Loucy (cell line): ENCODE results near the gene TVP23A.

Experiments used
- H2AFZ ChIP-seq: fragments of 200-600 bp; sonication (generic); 2 replicates; pipeline ENCODE4 v1.6.0; 2016; ENCODE audit warnings: antibody characterized with exemption, mild to moderate bottlenecking, low read length, moderate library complexity
- H3F3A ChIP-seq: fragments of 200-600 bp; 2 replicates; pipeline ENCODE4 v1.6.0; 2016; ENCODE audit warnings: antibody characterized with exemption, low read depth, mild to moderate bottlenecking
- H3K27me3 ChIP-seq: fragments of 200-600 bp; sonication (generic); 2 replicates; pipeline ENCODE4 v1.6.1; 2014; ENCODE audit warnings: low read length, mild to moderate bottlenecking; ENCODE audit not compliant: insufficient read depth, poor library complexity, severe bottlenecking
- H3K36me3 ChIP-seq: fragments of 200-600 bp; sonication (generic); 2 replicates; pipeline ENCODE4 v1.6.1; 2016; ENCODE audit warnings: low read length; ENCODE audit not compliant: insufficient read depth
- H3K4me1 ChIP-seq: fragments of 200-600 bp; sonication (generic); 2 replicates; pipeline ENCODE4 v1.5.1; 2014; ENCODE audit warnings: low read length, mild to moderate bottlenecking; ENCODE audit not compliant: insufficient read depth, poor library complexity, severe bottlenecking
- H3K4me2 ChIP-seq: fragments of 200-600 bp; sonication (generic); 2 replicates; pipeline ENCODE4 v1.6.0; 2014; ENCODE audit warnings: antibody characterized with exemption, low read length, low read depth, mild to moderate bottlenecking; ENCODE audit not compliant: poor library complexity, severe bottlenecking
- H3K4me3 ChIP-seq: fragments of 200-600 bp; sonication (generic); 2 replicates; pipeline ENCODE4 v1.5.1; 2014; ENCODE audit warnings: low read length, mild to moderate bottlenecking, mixed read lengths; ENCODE audit not compliant: poor library complexity, severe bottlenecking
- H3K79me2 ChIP-seq: fragments of 200-600 bp; sonication (generic); 2 replicates; pipeline ENCODE4 v1.6.1; 2014; ENCODE audit warnings: low read length; ENCODE audit not compliant: insufficient read depth
- H3K9ac ChIP-seq: fragments of 200-600 bp; sonication (generic); 2 replicates; pipeline ENCODE4 v1.6.0; 2014; ENCODE audit warnings: mild to moderate bottlenecking, low read depth, low read length, moderate library complexity; ENCODE audit not compliant: poor library complexity, severe bottlenecking
- H3K9me2 ChIP-seq: fragments of 200-600 bp; sonication (generic); replicated peaks from 2 replicates; pipeline ENCODE4 v1.6.1; 2016; ENCODE audit warnings: low read depth, low read length, mixed read lengths
- H3K9me3 ChIP-seq: fragments of 200-600 bp; sonication (generic); 2 replicates; pipeline ENCODE4 v1.6.1; 2014; ENCODE audit warnings: mild to moderate bottlenecking, antibody characterized with exemption, low read length, low read depth; ENCODE audit not compliant: insufficient read depth
- H4K20me1 ChIP-seq: fragments of 200-600 bp; sonication (generic); 2 replicates; pipeline ENCODE4 v1.6.0; 2014; ENCODE audit warnings: antibody characterized with exemption, low read length, mild to moderate bottlenecking; ENCODE audit not compliant: insufficient read depth, poor library complexity, severe bottlenecking
- EZH2phosphoT487 ChIP-seq: fragments of 200-600 bp; IDR thresholded peaks from 2 replicates; pipeline ENCODE4 v1.6.1; 2018; ENCODE audit warnings: antibody characterized with exemption, mild to moderate bottlenecking, moderate library complexity, borderline replicate concordance
- TF ChIP-seq, protein P1 (sequence below): fragments of 200-600 bp; sonication (generic); conservative IDR thresholded peaks from 2 replicates; pipeline ENCODE4 v1.5.1; 2014; ENCODE audit warnings: mild to moderate bottlenecking, antibody characterized with exemption, low read length

TVP23A gene

DNA sequence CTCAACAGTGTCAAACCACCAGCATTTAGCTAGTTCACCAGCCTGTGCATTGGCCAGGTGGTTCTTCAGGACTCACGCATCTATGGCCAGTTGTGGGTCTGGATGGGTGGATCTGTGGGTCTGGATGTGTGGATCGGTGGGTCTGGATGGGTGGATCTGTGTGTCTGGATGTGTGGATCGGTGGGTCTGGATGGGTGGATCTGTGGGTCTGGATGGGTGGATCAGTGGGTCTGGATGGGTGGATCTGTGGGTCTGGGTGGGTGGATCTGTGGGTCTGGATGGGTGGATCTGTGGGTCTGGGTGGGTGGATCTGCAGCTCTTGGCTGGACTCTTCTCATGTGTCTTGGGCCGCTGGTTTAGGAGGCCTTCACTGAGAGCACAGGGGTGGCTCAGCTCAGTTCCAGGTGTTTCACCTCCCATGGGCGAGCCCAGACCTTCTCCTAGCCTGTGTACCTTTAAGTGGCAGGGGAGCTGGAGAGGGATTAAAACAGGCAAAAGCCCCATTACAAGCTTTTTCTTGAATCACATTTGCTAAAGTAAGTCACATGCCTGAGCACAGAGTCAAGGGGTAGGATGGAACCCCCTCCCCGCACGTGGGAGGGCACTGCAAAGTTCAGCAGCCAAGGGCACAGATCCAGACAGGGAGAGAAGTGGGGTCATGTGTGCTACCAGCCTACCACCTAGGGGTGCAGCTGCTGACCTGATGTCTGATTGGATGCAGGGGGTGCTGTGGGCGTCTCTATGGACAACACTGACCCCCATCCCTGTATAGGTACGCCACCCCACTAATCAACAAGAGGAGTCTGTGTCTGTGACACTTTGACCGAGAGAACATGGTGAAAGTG is 78.4 kb downstream of the TVP23A start:
- no peak overlapping the region for H3K4me2 ChIP-seq
- no peaks in the 10 kb centered on the region for H3K27me3 ChIP-seq
- TF ChIP-seq, protein P1, sequence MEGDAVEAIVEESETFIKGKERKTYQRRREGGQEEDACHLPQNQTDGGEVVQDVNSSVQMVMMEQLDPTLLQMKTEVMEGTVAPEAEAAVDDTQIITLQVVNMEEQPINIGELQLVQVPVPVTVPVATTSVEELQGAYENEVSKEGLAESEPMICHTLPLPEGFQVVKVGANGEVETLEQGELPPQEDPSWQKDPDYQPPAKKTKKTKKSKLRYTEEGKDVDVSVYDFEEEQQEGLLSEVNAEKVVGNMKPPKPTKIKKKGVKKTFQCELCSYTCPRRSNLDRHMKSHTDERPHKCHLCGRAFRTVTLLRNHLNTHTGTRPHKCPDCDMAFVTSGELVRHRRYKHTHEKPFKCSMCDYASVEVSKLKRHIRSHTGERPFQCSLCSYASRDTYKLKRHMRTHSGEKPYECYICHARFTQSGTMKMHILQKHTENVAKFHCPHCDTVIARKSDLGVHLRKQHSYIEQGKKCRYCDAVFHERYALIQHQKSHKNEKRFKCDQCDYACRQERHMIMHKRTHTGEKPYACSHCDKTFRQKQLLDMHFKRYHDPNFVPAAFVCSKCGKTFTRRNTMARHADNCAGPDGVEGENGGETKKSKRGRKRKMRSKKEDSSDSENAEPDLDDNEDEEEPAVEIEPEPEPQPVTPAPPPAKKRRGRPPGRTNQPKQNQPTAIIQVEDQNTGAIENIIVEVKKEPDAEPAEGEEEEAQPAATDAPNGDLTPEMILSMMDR, result no peak
- no peak for TF ChIP-seq EZH2phosphoT487
- no peaks in the 10 kb centered on the region for H3K36me3 ChIP-seq
- H2AFZ ChIP-seq, result no peak overlapping the region
- no peaks in the 10 kb centered on the region for H3F3A ChIP-seq
- no peak overlapping the region for H3K9ac ChIP-seq
- no peaks in the 10 kb centered on the region for H3K79me2 ChIP-seq
- no peaks in the 10 kb centered on the region for H3K9me3 ChIP-seq
- no peaks in the 10 kb centered on the region for H4K20me1 ChIP-seq
- H3K9me2 ChIP-seq, result no peaks in the 10 kb centered on the region
- peaks cover 9% of the 10 kb centered on the region for H3K4me1 ChIP-seq
- no peak overlapping the region for H3K4me3 ChIP-seq

DNA sequence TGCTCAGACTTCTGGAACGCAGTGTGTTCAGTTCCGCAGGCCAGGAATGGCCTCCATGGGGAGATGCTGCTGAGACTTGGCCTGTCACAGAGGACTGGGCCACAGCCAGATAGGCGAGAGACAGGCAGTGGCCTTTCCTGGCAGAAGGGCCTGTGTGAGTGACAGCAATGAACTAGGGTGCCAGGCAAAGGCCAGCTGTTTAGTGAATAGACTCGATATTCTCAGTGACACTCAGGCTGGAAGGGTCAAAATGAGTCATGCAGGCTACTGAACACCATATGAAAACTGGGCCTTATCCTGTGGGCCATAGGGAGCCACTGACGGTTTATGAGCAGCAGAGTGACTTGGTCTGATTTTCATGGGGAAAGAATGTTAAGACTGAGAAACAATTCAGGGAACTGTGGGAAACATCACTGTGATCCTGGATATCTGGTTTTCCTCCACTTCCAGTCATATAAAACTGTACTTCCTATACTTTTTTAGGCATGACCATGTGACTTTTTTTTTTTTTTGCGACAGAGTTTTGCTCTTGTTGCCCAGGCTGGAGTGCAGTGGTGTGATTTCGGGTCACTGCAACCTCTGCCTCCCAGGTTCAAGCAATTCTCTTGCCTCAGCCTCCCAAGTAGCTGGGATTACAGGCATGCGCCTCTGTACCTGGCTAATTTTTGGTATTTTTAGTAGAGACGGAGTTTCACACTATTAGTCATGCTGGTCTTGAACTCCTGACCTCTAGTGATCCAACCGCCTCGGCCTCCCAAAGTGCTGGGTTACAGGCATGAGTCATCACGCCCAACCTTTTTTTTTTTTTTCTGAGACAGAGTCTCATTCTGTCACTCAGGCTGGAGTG is 80.1 kb downstream of the TVP23A start:
- H3K4me1 ChIP-seq, result peaks cover 4% of the 10 kb centered on the region
- H3K9me3 ChIP-seq, result no peaks in the 10 kb centered on the region
- no peak overlapping the region for H2AFZ ChIP-seq
- no peaks in the 10 kb centered on the region for H3K79me2 ChIP-seq
- H3K4me2 ChIP-seq, result no peak overlapping the region
- H3K36me3 ChIP-seq, result no peaks in the 10 kb centered on the region
- H3K4me3 ChIP-seq, result no peak overlapping the region
- no peaks in the 10 kb centered on the region for H3F3A ChIP-seq
- H3K27me3 ChIP-seq, result no peaks in the 10 kb centered on the region
- no peak overlapping the region for H3K9ac ChIP-seq
- TF ChIP-seq, protein P1, result no peak
- no peak for TF ChIP-seq EZH2phosphoT487
- H3K9me2 ChIP-seq, result no peaks in the 10 kb centered on the region
- no peaks in the 10 kb centered on the region for H4K20me1 ChIP-seq

DNA sequence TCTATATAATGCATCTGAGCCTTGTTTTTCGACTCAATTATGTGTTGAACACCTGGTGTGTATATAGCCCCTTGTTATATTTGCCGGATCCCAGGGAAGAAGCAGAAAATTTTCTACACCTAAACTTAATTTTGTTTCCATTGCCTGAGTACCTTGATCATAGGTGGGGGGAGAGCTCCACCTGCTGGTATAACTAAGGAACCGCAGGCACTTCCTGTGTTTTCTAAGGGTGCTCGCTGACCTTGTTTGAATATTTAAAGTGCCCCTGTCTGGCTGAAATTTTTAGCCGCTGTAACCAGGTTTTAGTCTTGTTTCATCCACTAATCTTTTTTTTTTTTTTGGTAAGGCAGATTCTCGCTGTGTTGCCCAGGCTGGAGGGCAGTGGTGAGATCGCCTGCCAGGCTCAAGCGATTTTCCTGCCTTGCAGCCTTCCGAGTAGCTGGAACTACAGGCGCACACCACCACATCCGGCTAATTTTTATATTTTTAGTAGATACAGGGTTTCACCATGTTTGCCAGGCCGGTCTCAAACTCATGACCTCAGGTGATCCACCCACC is 81.4 kb downstream of the TVP23A start:
- Histone ChIP-seq H3K4me3 (no peak overlapping the region), H3K9me2 (no peaks in the 10 kb centered on the region), H4K20me1 (no peaks in the 10 kb centered on the region), H3K79me2 (no peaks in the 10 kb centered on the region), H2AFZ (0 out of 2 replicates have a peak overlapping the region, but pooled peaks have one; percentile 60), H3K27me3 (no peaks in the 10 kb centered on the region), H3K36me3 (no peaks in the 10 kb centered on the region), H3K9me3 (no peaks in the 10 kb centered on the region), H3F3A (no peaks in the 10 kb centered on the region), H3K9ac (no peak overlapping the region), H3K4me1 (peaks cover 4% of the 10 kb centered on the region), H3K4me2 (no peak overlapping the region)
- TF ChIP-seq, protein P1, result peak; percentile 72
- no peak for TF ChIP-seq EZH2phosphoT487
